ENCODE data around the gene SIGLEC8. TPM values are rescaled to one million over a fixed set of nuclear protein-coding genes. Genes with fewer than 3 reads are reported as not detected.

The SIGLEC8 gene
- total RNA-seq, 1 donor from 2014 or later: not detected

DNA sequence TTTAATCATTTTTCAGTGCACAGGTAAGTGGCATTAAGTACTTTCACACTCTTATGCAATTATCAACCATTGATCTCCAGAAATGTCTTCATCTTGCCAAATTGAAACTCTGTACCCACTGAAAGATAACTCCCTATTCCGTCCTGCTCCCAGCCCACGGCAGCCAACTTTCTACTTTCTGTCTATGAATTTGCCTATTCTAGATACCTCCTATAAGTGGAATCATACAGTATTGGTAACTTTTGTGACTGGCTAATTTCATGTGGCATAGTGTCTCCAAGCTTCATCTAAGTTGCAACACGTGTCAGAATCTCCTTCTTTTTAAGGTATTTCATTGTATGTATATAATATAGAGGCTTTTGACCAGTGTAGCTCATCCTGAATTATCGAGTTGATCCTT, 14.4 kb upstream of the SIGLEC8 start:
- Mint-ChIP-seq H3K9me3 (ENCODE audit: low read depth) (no peaks in the 10 kb centered on the region), H3K27ac (no peak overlapping the region), H3K4me3 (ENCODE audit: low read depth) (no peak overlapping the region), H3K36me3 (ENCODE audit: insufficient read depth) (no peaks in the 10 kb centered on the region), H3K4me1 (ENCODE audit: low read depth) (peaks cover 1% of the 10 kb centered on the region), H3K27me3 (peaks cover 46% of the 10 kb centered on the region)
- no peak for DNase-seq (ENCODE audit: low spot score, unreplicated experiment)
- TF ChIP-seq, protein P1, sequence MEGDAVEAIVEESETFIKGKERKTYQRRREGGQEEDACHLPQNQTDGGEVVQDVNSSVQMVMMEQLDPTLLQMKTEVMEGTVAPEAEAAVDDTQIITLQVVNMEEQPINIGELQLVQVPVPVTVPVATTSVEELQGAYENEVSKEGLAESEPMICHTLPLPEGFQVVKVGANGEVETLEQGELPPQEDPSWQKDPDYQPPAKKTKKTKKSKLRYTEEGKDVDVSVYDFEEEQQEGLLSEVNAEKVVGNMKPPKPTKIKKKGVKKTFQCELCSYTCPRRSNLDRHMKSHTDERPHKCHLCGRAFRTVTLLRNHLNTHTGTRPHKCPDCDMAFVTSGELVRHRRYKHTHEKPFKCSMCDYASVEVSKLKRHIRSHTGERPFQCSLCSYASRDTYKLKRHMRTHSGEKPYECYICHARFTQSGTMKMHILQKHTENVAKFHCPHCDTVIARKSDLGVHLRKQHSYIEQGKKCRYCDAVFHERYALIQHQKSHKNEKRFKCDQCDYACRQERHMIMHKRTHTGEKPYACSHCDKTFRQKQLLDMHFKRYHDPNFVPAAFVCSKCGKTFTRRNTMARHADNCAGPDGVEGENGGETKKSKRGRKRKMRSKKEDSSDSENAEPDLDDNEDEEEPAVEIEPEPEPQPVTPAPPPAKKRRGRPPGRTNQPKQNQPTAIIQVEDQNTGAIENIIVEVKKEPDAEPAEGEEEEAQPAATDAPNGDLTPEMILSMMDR (IDR thresholded peaks at IDR 0.05; ENCODE audit: unreplicated experiment): no peak

- peaks cover 1% of the 10 kb centered on the region for H3K4me1 Mint-ChIP-seq (ENCODE audit: low read depth)
- H3K4me3 Mint-ChIP-seq (ENCODE audit: low read depth): no peak overlapping the region
- no peak overlapping the region for H3K27ac Mint-ChIP-seq
- H3K9me3 Mint-ChIP-seq (ENCODE audit: low read depth): no peaks in the 10 kb centered on the region
- peaks cover 51% of the 10 kb centered on the region for H3K27me3 Mint-ChIP-seq
- DNase-seq (ENCODE audit: low spot score, unreplicated experiment): no peak
- TF ChIP-seq, protein P1 (IDR thresholded peaks at IDR 0.05; ENCODE audit: unreplicated experiment): no peak
- H3K36me3 Mint-ChIP-seq (ENCODE audit: insufficient read depth): no peaks in the 10 kb centered on the region
Observed at GRCh38 chr19:51471527-51471926, 13.3 kb upstream of the SIGLEC8 start.

DNA sequence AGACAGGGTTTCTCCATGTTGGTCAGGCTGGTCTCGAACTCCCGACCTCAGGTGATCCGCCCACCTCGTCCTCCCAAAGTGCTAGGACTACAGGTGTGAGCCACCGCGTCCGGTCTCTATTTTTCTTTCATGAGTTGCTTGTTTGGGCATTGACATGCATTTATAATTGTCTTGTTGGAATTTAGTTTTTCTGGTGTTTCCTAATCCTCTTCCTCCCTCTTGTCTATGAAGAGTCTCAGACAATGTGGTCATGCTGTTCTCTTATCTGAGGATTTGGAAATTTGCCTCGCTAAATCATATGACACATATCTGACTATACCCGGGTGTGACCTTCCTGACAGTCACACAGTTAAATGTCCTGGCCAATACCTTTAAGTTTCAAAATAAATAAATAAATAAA, 12.7 kb upstream of the SIGLEC8 start:
- no peak for DNase-seq (ENCODE audit: low spot score, unreplicated experiment)
- TF ChIP-seq, protein P1 (IDR thresholded peaks at IDR 0.05; ENCODE audit: unreplicated experiment): no peak

GRCh38 chr19:51469629-51470028, 11.4 kb upstream of the SIGLEC8 start:
- Mint-ChIP-seq H3K9me3 (ENCODE audit: low read depth) (no peaks in the 10 kb centered on the region), H3K36me3 (ENCODE audit: insufficient read depth) (no peaks in the 10 kb centered on the region), H3K4me1 (ENCODE audit: low read depth) (no peaks in the 10 kb centered on the region), H3K4me3 (ENCODE audit: low read depth) (no peak overlapping the region), H3K27me3 (peaks cover 64% of the 10 kb centered on the region), H3K27ac (no peak overlapping the region)
- TF ChIP-seq, protein P1 (IDR thresholded peaks at IDR 0.05; ENCODE audit: unreplicated experiment): no peak
- no peak for DNase-seq (ENCODE audit: low spot score, unreplicated experiment)

More for the DNA sequence above, 12.7 kb upstream of the SIGLEC8 start:
- H3K4me1 Mint-ChIP-seq (ENCODE audit: low read depth): peaks cover 1% of the 10 kb centered on the region
- no peak overlapping the region for H3K4me3 Mint-ChIP-seq (ENCODE audit: low read depth)
- H3K27me3 Mint-ChIP-seq: peaks cover 56% of the 10 kb centered on the region
- H3K27ac Mint-ChIP-seq: no peak overlapping the region
- no peaks in the 10 kb centered on the region for H3K36me3 Mint-ChIP-seq (ENCODE audit: insufficient read depth)
- H3K9me3 Mint-ChIP-seq (ENCODE audit: low read depth): no peaks in the 10 kb centered on the region

- H3K4me1 Mint-ChIP-seq (ENCODE audit: low read depth): no peaks in the 10 kb centered on the region
Observed at GRCh38 chr19:51469162-51469561, 10.9 kb upstream of the SIGLEC8 start.

More at GRCh38 chr19:51469162-51469561, 10.9 kb upstream of the SIGLEC8 start:
- H3K27me3 Mint-ChIP-seq: peaks cover 63% of the 10 kb centered on the region
- DNase-seq (ENCODE audit: low spot score, unreplicated experiment): no peak
- TF ChIP-seq, protein P1 (IDR thresholded peaks at IDR 0.05; ENCODE audit: unreplicated experiment): no peak
- no peaks in the 10 kb centered on the region for H3K9me3 Mint-ChIP-seq (ENCODE audit: low read depth)
- H3K27ac Mint-ChIP-seq: no peak overlapping the region
- no peak overlapping the region for H3K4me3 Mint-ChIP-seq (ENCODE audit: low read depth)
- H3K36me3 Mint-ChIP-seq (ENCODE audit: insufficient read depth): no peaks in the 10 kb centered on the region

Measured in progenitor cell of endocrine pancreas (in vitro differentiated cells).